Activated T-cell treated with anti-CD3 and anti-CD28 coated beads, Interleukin-2, amount 50 U/mL, for 1 hour (primary cell): ENCODE data around the gene PTPRF.

Source experiments
- DNase-seq: peaks from one replicate; pipeline ENCODE4 v3.0.0-alpha.2; 2020

The PTPRF gene

GRCh38 chr1:43584204-43584603 lies 53.5 kb downstream of the PTPRF start:
- no peak for DNase-seq

GRCh38 chr1:43585557-43585956 lies 54.9 kb downstream of the PTPRF start:
- no peak for DNase-seq

- DNase-seq, result no peak
These were observed 55.6 kb downstream of the PTPRF start for GRCh38 chr1:43586136-43586731.

- DNase-seq, result no peak
These were observed 56.3 kb downstream of the PTPRF start for GRCh38 chr1:43587001-43587400.

GRCh38 chr1:43587594-43587993 lies 56.9 kb downstream of the PTPRF start:
- DNase-seq, result no peak

GRCh38 chr1:43588592-43588991 lies 57.9 kb downstream of the PTPRF start:
- DNase-seq, result no peak

- DNase-seq, result no peak
These were observed 59.8 kb downstream of the PTPRF start for GRCh38 chr1:43590388-43590925.

GRCh38 chr1:43591181-43591580 lies 60.5 kb downstream of the PTPRF start:
- DNase-seq, result no peak

GRCh38 chr1:43592051-43592665 lies 61.5 kb downstream of the PTPRF start:
- no peak for DNase-seq

- no peak for DNase-seq
These were observed 62.4 kb downstream of the PTPRF start for GRCh38 chr1:43592974-43593683.

GRCh38 chr1:43596579-43596978 lies 65.9 kb downstream of the PTPRF start:
- no peak for DNase-seq

- DNase-seq, result no peak
These were observed 66.3 kb downstream of the PTPRF start for GRCh38 chr1:43597028-43597427.

GRCh38 chr1:43597721-43598120 lies 67.0 kb downstream of the PTPRF start:
- no peak for DNase-seq

- no peak for DNase-seq
These were observed 67.9 kb downstream of the PTPRF start for GRCh38 chr1:43598622-43599021.

GRCh38 chr1:43600033-43601020 lies 69.6 kb downstream of the PTPRF start:
- no peak for DNase-seq

GRCh38 chr1:43602990-43603389 lies 72.3 kb downstream of the PTPRF start:
- no peak for DNase-seq

GRCh38 chr1:43604192-43604591 lies 73.5 kb downstream of the PTPRF start:
- no peak for DNase-seq

- no peak for DNase-seq
These were observed 74.5 kb downstream of the PTPRF start for GRCh38 chr1:43605157-43605556.

- DNase-seq, result no peak
These were observed 75.1 kb downstream of the PTPRF start for GRCh38 chr1:43605766-43606165.

- DNase-seq, result no peak
These were observed 75.9 kb downstream of the PTPRF start for GRCh38 chr1:43606624-43607023.

- no peak for DNase-seq
These were observed 78.1 kb downstream of the PTPRF start for GRCh38 chr1:43608827-43609226.

- DNase-seq, result no peak
These were observed 79.7 kb downstream of the PTPRF start for GRCh38 chr1:43610339-43610738.

GRCh38 chr1:43611950-43612349 lies 81.3 kb downstream of the PTPRF start:
- no peak for DNase-seq
